Type B pancreatic cell (in vitro differentiated cells): ENCODE measurements around the gene MYDGF. TPM values are rescaled to one million over a fixed set of nuclear protein-coding genes. Genes with fewer than 3 reads are reported as not detected.
A peak's percentile ranks its signal among the peaks of the same experiment; 100 is the strongest.

Experiments used
- DNase-seq: peaks from one replicate; pipeline ENCODE4 v3.0.0; 2021; ENCODE audit warnings: mixed read lengths; ENCODE audit not compliant: unreplicated experiment; ENCODE audit errors: extremely low spot score
- H3K27ac Mint-ChIP-seq: 2 replicates; pipeline ENCODE4 v1.8.0; 2021; ENCODE audit warnings: mild to moderate bottlenecking, mixed read lengths
- H3K27me3 Mint-ChIP-seq: 2 replicates; pipeline ENCODE4 v1.8.0; 2021; ENCODE audit warnings: mixed read lengths
- H3K36me3 Mint-ChIP-seq: 2 replicates; pipeline ENCODE4 v1.8.0; 2021; ENCODE audit warnings: mixed read lengths
- H3K4me1 Mint-ChIP-seq: one replicate; pipeline ENCODE4 v1.8.0; 2021; ENCODE audit warnings: mixed read lengths; ENCODE audit not compliant: unreplicated experiment
- H3K4me3 Mint-ChIP-seq: 2 replicates; pipeline ENCODE4 v1.8.0; 2021; ENCODE audit warnings: mild to moderate bottlenecking, mixed read lengths
- H3K9me3 Mint-ChIP-seq: 2 replicates; pipeline ENCODE4 v1.8.0; 2021; ENCODE audit warnings: mixed read lengths
- CTCF ChIP-seq: fragments of 200-600 bp; sonication (generic); conservative IDR thresholded peaks from 2 replicates; pipeline ENCODE4 v1.5.0; 2021; ENCODE audit warnings: antibody characterized with exemption, mild to moderate bottlenecking
- total RNA-seq: library from RNA; stranded (reverse); gene quantifications from 2 replicates; pipeline ENCODE4 v1.2.1, GENCODE V29; 2021; ENCODE audit warnings: low replicate concordance

MYDGF gene
- total RNA-seq, 1 donor from 2014 or later, result 57.5 TPM

DNA sequence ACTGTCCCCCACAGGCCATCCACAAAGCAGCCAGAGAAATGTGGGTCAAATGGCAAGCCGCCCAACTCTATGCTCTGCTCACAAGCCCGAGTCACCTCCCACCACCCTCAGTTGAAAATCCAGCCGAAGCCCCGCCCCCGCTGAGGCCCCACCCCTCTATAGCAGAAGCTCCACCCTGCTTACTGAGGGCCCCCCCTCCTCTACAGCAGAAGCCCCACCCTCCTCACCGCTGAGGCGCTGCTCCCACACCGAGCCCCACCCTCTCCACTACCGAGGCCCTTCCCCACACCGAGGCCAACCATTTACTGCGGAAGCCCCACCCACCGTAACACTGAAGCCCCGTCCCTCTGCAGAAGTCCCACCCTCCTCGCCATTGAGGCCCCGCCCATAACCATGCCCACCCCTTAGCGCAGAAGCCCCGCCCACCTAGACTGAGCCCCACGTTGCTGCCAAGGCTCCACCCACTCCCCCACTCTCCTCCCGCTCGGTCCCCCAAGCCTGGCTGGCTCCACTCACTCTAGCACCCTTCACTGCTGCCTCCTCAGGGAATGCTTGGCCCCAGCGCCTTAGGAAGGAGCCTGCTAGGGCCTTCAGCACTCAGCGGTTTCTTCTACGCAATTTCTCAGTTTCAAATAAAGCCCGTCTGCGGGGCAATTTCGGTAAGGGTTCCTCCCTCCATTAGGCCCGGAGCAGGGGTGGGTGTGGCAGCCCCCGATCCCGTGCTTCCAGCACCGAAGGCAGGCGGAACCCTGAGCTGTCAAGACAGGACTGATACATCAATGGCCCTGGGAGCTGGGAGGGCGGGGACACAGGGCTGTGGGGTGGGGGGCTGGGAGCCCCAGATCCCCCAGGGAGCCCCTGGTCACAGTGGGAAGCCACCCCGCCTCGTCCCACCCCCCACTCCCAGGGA, 9.0 kb upstream of the MYDGF start:
- no peak for TF ChIP-seq CTCF
- DNase-seq, result no peak
- peaks cover 4% of the 10 kb centered on the region for H3K36me3 Mint-ChIP-seq
- no peaks in the 10 kb centered on the region for H3K27me3 Mint-ChIP-seq
- no peaks in the 10 kb centered on the region for H3K4me1 Mint-ChIP-seq
- no peaks in the 10 kb centered on the region for H3K9me3 Mint-ChIP-seq
- no peak overlapping the region for H3K4me3 Mint-ChIP-seq
- no peak overlapping the region for H3K27ac Mint-ChIP-seq

GRCh38 chr19:4676955-4677731, 7.0 kb upstream of the MYDGF start:
- H3K27ac Mint-ChIP-seq, result no peak overlapping the region
- peak; percentile 68 for TF ChIP-seq CTCF
- H3K9me3 Mint-ChIP-seq, result no peaks in the 10 kb centered on the region
- H3K4me3 Mint-ChIP-seq, result no peak overlapping the region
- no peaks in the 10 kb centered on the region for H3K27me3 Mint-ChIP-seq
- no peak for DNase-seq
- peaks cover 4% of the 10 kb centered on the region for H3K36me3 Mint-ChIP-seq
- H3K4me1 Mint-ChIP-seq, result no peaks in the 10 kb centered on the region

DNA sequence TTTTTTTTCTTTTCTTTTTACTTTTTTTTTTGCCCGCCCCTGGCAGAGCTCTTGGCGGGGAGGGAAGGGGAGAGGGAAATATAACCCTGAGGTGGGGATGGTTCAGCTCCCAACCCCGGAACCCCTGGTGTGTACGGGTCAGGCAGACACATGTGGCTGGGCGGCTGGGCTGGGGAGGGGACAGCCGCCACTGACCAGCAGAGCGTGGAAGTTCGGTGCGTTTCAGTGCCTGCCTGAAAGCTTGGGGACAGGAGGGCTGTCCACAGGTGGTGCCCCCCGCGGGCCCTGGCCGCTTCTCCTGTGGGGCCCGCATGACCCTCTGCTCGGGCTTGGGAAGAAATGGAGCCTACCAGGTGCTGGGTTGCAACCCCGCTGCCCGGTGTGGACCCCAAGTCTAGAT, 5.2 kb upstream of the MYDGF start:
- no peaks in the 10 kb centered on the region for H3K4me1 Mint-ChIP-seq

DNA sequence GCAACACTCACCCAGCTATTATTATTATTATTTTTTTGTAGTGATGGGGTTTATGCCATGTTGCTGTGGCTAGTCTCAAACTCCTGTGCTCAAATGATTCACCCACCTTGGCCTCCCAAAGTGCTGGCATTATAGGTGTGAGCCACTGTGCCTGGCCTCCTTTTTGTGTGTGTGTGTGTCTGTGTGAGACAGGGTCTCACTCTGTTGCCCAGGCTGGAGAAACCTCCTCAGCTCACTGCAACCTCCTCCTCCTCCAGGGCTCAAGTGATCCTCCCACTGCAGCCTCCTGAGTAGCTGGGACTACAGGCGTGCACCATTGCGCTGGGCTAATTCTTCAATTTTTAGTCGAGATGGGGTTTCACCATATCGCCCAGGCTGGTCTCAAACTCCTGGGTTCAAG, 3.6 kb upstream of the MYDGF start:
- no peak for TF ChIP-seq CTCF
- Mint-ChIP-seq H3K36me3 (no peaks in the 10 kb centered on the region), H3K4me3 (no peak overlapping the region), H3K4me1 (peaks cover 4% of the 10 kb centered on the region), H3K27ac (no peak overlapping the region), H3K9me3 (no peaks in the 10 kb centered on the region), H3K27me3 (no peaks in the 10 kb centered on the region)
- DNase-seq, result no peak

More for the DNA sequence above, 5.2 kb upstream of the MYDGF start:
- H3K27ac Mint-ChIP-seq, result no peak overlapping the region
- no peaks in the 10 kb centered on the region for H3K27me3 Mint-ChIP-seq
- TF ChIP-seq CTCF, result no peak
- no peaks in the 10 kb centered on the region for H3K9me3 Mint-ChIP-seq
- H3K4me3 Mint-ChIP-seq, result no peak overlapping the region
- DNase-seq, result no peak
- H3K36me3 Mint-ChIP-seq, result no peaks in the 10 kb centered on the region

DNA sequence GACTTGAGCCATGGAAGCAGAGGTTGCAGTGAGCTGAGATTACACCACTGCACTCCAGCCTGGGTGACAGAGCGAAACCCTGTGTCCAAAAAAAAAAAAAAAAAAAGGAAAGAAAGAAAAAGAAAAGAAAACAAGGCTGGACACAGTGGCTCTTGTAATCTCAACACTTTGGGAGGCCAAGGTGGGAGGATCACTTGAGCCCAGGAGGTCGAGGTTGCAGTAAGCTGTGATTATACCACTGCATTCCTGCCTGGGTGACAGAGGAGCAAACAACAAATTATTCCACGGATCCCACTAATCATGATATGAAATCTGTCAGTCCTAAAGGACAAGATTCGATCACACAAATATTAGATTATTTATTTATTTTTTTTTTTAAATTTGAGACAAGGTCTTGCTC, 3.1 kb upstream of the MYDGF start:
- H3K27me3 Mint-ChIP-seq, result no peaks in the 10 kb centered on the region
- no peak for DNase-seq
- no peak overlapping the region for H3K4me3 Mint-ChIP-seq
- H3K9me3 Mint-ChIP-seq, result no peaks in the 10 kb centered on the region
- peaks cover 3% of the 10 kb centered on the region for H3K36me3 Mint-ChIP-seq
- no peak for TF ChIP-seq CTCF
- H3K4me1 Mint-ChIP-seq, result peaks cover 8% of the 10 kb centered on the region
- no peak overlapping the region for H3K27ac Mint-ChIP-seq
